ENCODE measurements around the gene PLA2G2D. TPM values are rescaled to one million over a fixed set of nuclear protein-coding genes. Genes with fewer than 3 reads are reported as not detected.

PLA2G2D gene
- total and polyA plus RNA-seq, 9 of the 15 experiments (the other 6 are each of a cell fraction or from before 2014, with no cell fraction given) = not detected

GRCh38 chr1:20126806-20127440, 7.6 kb upstream of the PLA2G2D start:
- no peak for TF ChIP-seq CBX8 (IDR thresholded peaks at IDR 0.05; ENCODE audit: borderline replicate concordance, extremely low read depth, low read depth, low read length, poor library complexity, severe bottlenecking)
- TF ChIP-seq POLR2A (conservative IDR thresholded peaks at IDR 0.05) = no peak
- no peak for TF ChIP-seq ARID1B (IDR thresholded peaks at IDR 0.05)
- no peak for TF ChIP-seq STAT6 (CRISPR knock-in tag; IDR thresholded peaks at IDR 0.05)
- no peak for TF ChIP-seq HDAC8 (tag; IDR thresholded peaks at IDR 0.05)
- TF ChIP-seq MAX (CRISPR knock-in tag; IDR thresholded peaks at IDR 0.05) = no peak
- no peak for TF ChIP-seq NR2C2 (CRISPR knock-in tag; IDR thresholded peaks at IDR 0.05)
- no peak for TF ChIP-seq NR2C2 (tag; IDR thresholded peaks at IDR 0.05)
- no peak for TF ChIP-seq ZFP36 (IDR thresholded peaks at IDR 0.05; ENCODE audit: low read depth, low read length, partially characterized antibody)
- TF ChIP-seq MECOM (CRISPR knock-in tag; IDR thresholded peaks at IDR 0.05) = no peak
- no peak for TF ChIP-seq NFIC (IDR thresholded peaks at IDR 0.05)
- TF ChIP-seq MYNN (IDR thresholded peaks at IDR 0.05) = no peak
- TF ChIP-seq MYNN (CRISPR knock-in tag; IDR thresholded peaks at IDR 0.05) = no peak
- no peak for TF ChIP-seq RBM14 (IDR thresholded peaks at IDR 0.05; ENCODE audit: borderline replicate concordance, insufficient read depth, low read depth, low read length)
- no peak for TF ChIP-seq ATF2 (CRISPR knock-in tag; IDR thresholded peaks at IDR 0.05)
- TF ChIP-seq ZNF3 (CRISPR knock-in tag; IDR thresholded peaks at IDR 0.05) = no peak
- no peak for TF ChIP-seq JUN (IDR thresholded peaks at IDR 0.05; ENCODE audit: borderline replicate concordance, low read depth, low read length)
- no peak for TF ChIP-seq JUN (CRISPR knock-in tag; IDR thresholded peaks at IDR 0.05; ENCODE audit: borderline replicate concordance)
- TF ChIP-seq ERF (CRISPR knock-in tag; IDR thresholded peaks at IDR 0.05) = no peak
- no peak for TF ChIP-seq ELF1 (tag; IDR thresholded peaks at IDR 0.05)
- TF ChIP-seq ZEB2 (IDR thresholded peaks at IDR 0.05) = no peak
- ATAC-seq (no peak), DNase-seq (ENCODE audit: extremely low read depth in 1 of 4, low spot score in 3 of 4) (no peak), FAIRE-seq (no peak)
- H3K4me1 ChIP-seq (replicated peaks in 1 of 2; ENCODE audit: control insufficient read depth in 2 of 2, insufficient read depth in 2 of 2, low read length in 2 of 2) = peaks cover 10 to 12% of the 10 kb centered on the region in 2 experiments; a peak in 4 of 5 replicates
- no peaks in the 10 kb centered on the region for H3K79me2 ChIP-seq (ENCODE audit: control insufficient read depth, insufficient read depth, low read length)
- BruUV-seq (replicated peaks) = no TSS peak
- in situ Hi-C loops (cut with MboI) (no loop called here), intact Hi-C loops (cut with micrococcal nuclease) (no loop called here)
- H4K20me1 ChIP-seq (replicated peaks; ENCODE audit: control insufficient read depth, insufficient read depth, low read length) = no peaks in the 10 kb centered on the region
- POLR2A ChIA-PET = interaction anchor here (0.6 to 1.1 kb wide), 2 partner anchors 9 to 157 kb away, joined by 3 read pairs; no protein-coding TSS in a partner anchor
- WGBS (ENCODE audit: insufficient coverage, low coverage, missing lambda C conversion rate) = 1% methylated on average over 10 of the region's 10 CpGs
- H3K9ac ChIP-seq (ENCODE audit: insufficient read depth in 1 of 2, low read depth in 2 of 2, low read length in 2 of 2) = no peak overlapping the region
- H3K9me1 ChIP-seq (ENCODE audit: control insufficient read depth, insufficient read depth, low read length) = no peaks in the 10 kb centered on the region
- H3K36me3 ChIP-seq (ENCODE audit: control insufficient read depth, insufficient read depth, low read length) = no peaks in the 10 kb centered on the region
- H3K27ac ChIP-seq (ENCODE audit: extremely low read depth, low read depth, low read length) = no peak overlapping the region
- H3K9me3 ChIP-seq (replicated peaks; ENCODE audit: control insufficient read depth, insufficient read depth, low read depth, low read length) = no peaks in the 10 kb centered on the region
- H3K4me3 ChIP-seq = no peak overlapping the region
- CTCF ChIA-PET (ENCODE audit: low intra/inter-chr PET ratio) = no interaction called here
- H2AFZ ChIP-seq (ENCODE audit: low read depth, low read length) = no peak overlapping the region
- no peak overlapping the region for H3K4me2 ChIP-seq (ENCODE audit: insufficient read depth, low read length)
- H3K27me3 ChIP-seq (ENCODE audit: control insufficient read depth in 2 of 2, insufficient read depth in 2 of 2, low read length in 2 of 2) = peaks cover 9 to 18% of the 10 kb centered on the region in 2 experiments; a peak in 3 of 5 replicates
